GM18517 (cell line): ENCODE results near the gene APBB2.
A peak's percentile ranks its signal among the peaks of the same experiment; 100 is the strongest.

Experiments used
- ATAC-seq: cut with Tn5 transposase; IDR thresholded peaks from one replicate; pipeline ENCODE4 v1.9.1; 2021; ENCODE audit warnings: mild to moderate bottlenecking, moderate library complexity; ENCODE audit not compliant: unreplicated experiment

The APBB2 gene

GRCh38 chr4:40991908-40992307 lies 222.4 kb downstream of the APBB2 start:
- ATAC-seq: peak; percentile 75

- ATAC-seq: no peak
Measured at GRCh38 chr4:40990899-40991265, 223.5 kb downstream of the APBB2 start.

- no peak for ATAC-seq
Measured at GRCh38 chr4:40990236-40990898, 224.0 kb downstream of the APBB2 start.

- no peak for ATAC-seq
Measured at GRCh38 chr4:40987151-40987550, 227.2 kb downstream of the APBB2 start.

GRCh38 chr4:40986375-40986774 lies 228.0 kb downstream of the APBB2 start:
- no peak for ATAC-seq

GRCh38 chr4:40984051-40984450 lies 230.3 kb downstream of the APBB2 start:
- ATAC-seq: no peak

GRCh38 chr4:40980318-40980883 lies 233.9 kb downstream of the APBB2 start:
- no peak for ATAC-seq

- ATAC-seq: no peak
Measured at GRCh38 chr4:40978548-40978947, 235.8 kb downstream of the APBB2 start.

- no peak for ATAC-seq
Measured at GRCh38 chr4:40976343-40976742, 238.0 kb downstream of the APBB2 start.

- ATAC-seq: no peak
Measured at GRCh38 chr4:40972722-40973121, 241.6 kb downstream of the APBB2 start.

GRCh38 chr4:40971338-40971737 lies 243.0 kb downstream of the APBB2 start:
- no peak for ATAC-seq

- ATAC-seq: no peak
Measured at GRCh38 chr4:40969501-40969900, 244.8 kb downstream of the APBB2 start.

GRCh38 chr4:40967550-40967949 lies 246.8 kb downstream of the APBB2 start:
- ATAC-seq: no peak

GRCh38 chr4:40966091-40966490 lies 248.3 kb downstream of the APBB2 start:
- no peak for ATAC-seq

GRCh38 chr4:40963897-40964478 lies 250.4 kb downstream of the APBB2 start:
- no peak for ATAC-seq

GRCh38 chr4:40962551-40963180 lies 251.7 kb downstream of the APBB2 start:
- ATAC-seq: no peak

- ATAC-seq: no peak
Measured at GRCh38 chr4:40960941-40961340, 253.4 kb downstream of the APBB2 start.

GRCh38 chr4:40957281-40957680 lies 257.1 kb downstream of the APBB2 start:
- no peak for ATAC-seq

GRCh38 chr4:40956721-40957255 lies 257.6 kb downstream of the APBB2 start:
- ATAC-seq: no peak

- no peak for ATAC-seq
Measured at GRCh38 chr4:40954088-40954668, 260.2 kb downstream of the APBB2 start.

- no peak for ATAC-seq
Measured at GRCh38 chr4:40953283-40954087, 260.9 kb downstream of the APBB2 start.
